B cell (primary cell): ENCODE results near the gene ZNRF2. TPM values are rescaled to one million over a fixed set of nuclear protein-coding genes. Genes with fewer than 3 reads are reported as not detected.
A peak's percentile ranks its signal among the peaks of the same experiment; 100 is the strongest.

Experiments
- ATAC-seq: fragments of 200-7000 bp; cut with Tn5 transposase; one replicate; pipeline ENCODE4 v1.10.0; 2021; ENCODE audit warnings: low read depth, mild to moderate bottlenecking, moderate number of reproducible peaks, moderate library complexity
- CTCF ChIA-PET: fragments of 350-600 bp; sonication (Branson Sonifier 250); formaldehyde crosslinking; loops from one replicate; lab custom pipeline; 2021; ENCODE audit warnings: antibody characterized with exemption, inconsistent platforms; lab: Charles Lee
- POLR2A ChIA-PET: fragments of 350-600 bp; sonication (Branson Sonifier 250); formaldehyde crosslinking; loops from one replicate; lab custom pipeline; 2021; ENCODE audit warnings: antibody characterized with exemption; lab: Charles Lee
- DNase-seq: peaks from one replicate; pipeline ENCODE4 v3.0.0; 2013
- H2AFZ ChIP-seq: 2 replicates; pipeline ENCODE4 v1.6.1; 2012; ENCODE audit warnings: mild to moderate bottlenecking, low read depth, low read length; ENCODE audit not compliant: insufficient read depth, poor library complexity, severe bottlenecking
- H3K27ac ChIP-seq, 2 donors: 1 replicate in 1 of 2; 2 replicates in 1 of 2; pipeline ENCODE4 v1.5.1; 2012 to 2013; ENCODE audit warnings: low read length in 2 of 2, mild to moderate bottlenecking in 2 of 2, moderate library complexity in 1 of 2
- H3K27me3 ChIP-seq, 4 experiments: fragments of 200-600 bp in 1 of 4; sonication (generic) in 1 of 4; replicated peaks in 1 of 4; 1 replicate in 2 of 4; 2 replicates in 2 of 4; pipeline versions ENCODE4 v1.6.1 to v1.7.0; 2013 to 2016; ENCODE audit warnings: low read length in 3 of 4, mild to moderate bottlenecking in 2 of 4, mixed read lengths in 1 of 4, moderate library complexity in 1 of 4; ENCODE audit not compliant: insufficient read depth in 4 of 4, control insufficient read depth in 3 of 4; ENCODE audit errors: control extremely low read depth in 1 of 4
- H3K36me3 ChIP-seq, 2 experiments: replicated peaks in 1 of 2; 1 replicate in 1 of 2; 2 replicates in 1 of 2; pipeline versions ENCODE4 v1.6.1 to v1.7.1; 2013; ENCODE audit warnings: low read length in 1 of 2; ENCODE audit not compliant: insufficient read depth in 2 of 2, control insufficient read depth in 1 of 2; ENCODE audit errors: control extremely low read depth in 1 of 2, extremely low read depth in 1 of 2
- H3K4me1 ChIP-seq, 2 donors: fragments of 200-600 bp in 1 of 2; sonication (generic) in 1 of 2; 1 replicate in 1 of 2; 2 replicates in 1 of 2; pipeline versions ENCODE4 v1.5.1 to v1.6.1; 2013 to 2017; ENCODE audit warnings: low read length in 2 of 2; ENCODE audit not compliant: control insufficient read depth in 2 of 2, insufficient read depth in 2 of 2
- H3K4me2 ChIP-seq: replicated peaks from 2 replicates; pipeline ENCODE3; 2012; ENCODE audit warnings: mild to moderate bottlenecking, low read depth, low read length; ENCODE audit not compliant: poor library complexity, severe bottlenecking
- H3K4me3 ChIP-seq, 5 experiments: fragments of 200-600 bp in 1 of 5; sonication (generic) in 1 of 5; 1 replicate in 3 of 5; 2 replicates in 2 of 5; pipeline versions ENCODE4 v1.5.1 to v1.7.0; 2011 to 2016; ENCODE audit warnings: low read length in 4 of 5, mild to moderate bottlenecking in 4 of 5, low read depth in 2 of 5, control low read depth in 1 of 5, moderate library complexity in 1 of 5; ENCODE audit not compliant: insufficient read depth in 1 of 5; ENCODE audit errors: control extremely low read depth in 1 of 5, extremely low read depth in 1 of 5
- H3K79me2 ChIP-seq: fragments of 200-600 bp; sonication (generic); one replicate; pipeline ENCODE4 v1.6.0; 2016; ENCODE audit warnings: low read length; ENCODE audit not compliant: control insufficient read depth, insufficient read depth
- H3K9ac ChIP-seq: fragments of 200-600 bp; sonication (generic); 2 replicates; pipeline ENCODE4 v1.6.1; 2017; ENCODE audit warnings: mild to moderate bottlenecking, low read length, moderate library complexity
- H3K9me3 ChIP-seq, 3 donors: one replicate each; pipeline versions ENCODE4 v1.6.1 to v1.7.1; 2013; ENCODE audit warnings: low read length in 2 of 3; ENCODE audit not compliant: control insufficient read depth in 2 of 3, insufficient read depth in 1 of 3; ENCODE audit errors: control extremely low read depth in 1 of 3
- H4K20me1 ChIP-seq: 2 replicates; pipeline ENCODE4 v1.6.0; 2012; ENCODE audit warnings: mild to moderate bottlenecking, low read length; ENCODE audit not compliant: insufficient read depth, control insufficient read depth, poor library complexity, severe bottlenecking
- H3K27ac Mint-ChIP-seq: one replicate; pipeline ENCODE4 v1.8.0; 2021; ENCODE audit warnings: mixed read lengths
- H3K27me3 Mint-ChIP-seq: one replicate; pipeline ENCODE4 v1.8.0; 2021; ENCODE audit warnings: mixed read lengths
- H3K4me1 Mint-ChIP-seq: one replicate; pipeline ENCODE4 v1.8.0; 2021; ENCODE audit warnings: mixed read lengths
- H3K4me3 Mint-ChIP-seq: one replicate; pipeline ENCODE4 v1.8.0; 2021; ENCODE audit warnings: mixed read lengths
- H3K9me3 Mint-ChIP-seq: one replicate; pipeline ENCODE4 v1.8.0; 2022; ENCODE audit warnings: mixed read lengths; ENCODE audit not compliant: insufficient read depth
- EZH2 ChIP-seq: IDR thresholded peaks from 2 replicates; pipeline ENCODE4 v1.6.1; 2012; ENCODE audit warnings: borderline replicate concordance, low read depth, mild to moderate bottlenecking, moderate library complexity, low read length; ENCODE audit not compliant: insufficient read depth, poor library complexity, severe bottlenecking
- WGBS: methylation state at CpG from one replicate; pipeline ENCODE4 v1.1.5; 2013; ENCODE audit warnings: missing lambda C conversion rate; ENCODE audit not compliant: insufficient coverage; 5-methylcytosine and 5-hydroxymethylcytosine counted together
- intact Hi-C: fragments of 100-400 bp; cut with micrococcal nuclease; formaldehyde crosslinking; loops from one replicate; pipeline ENCODE4 v1.10.0; 2022
- polyA plus RNA-seq: library from polyadenylated mRNA; depleted of rRNA; stranded (reverse); fragments of >200 nt; gene quantifications from 2 replicates; pipeline ENCODE4 v1.2.3, GENCODE V29; 2012
- total RNA-seq, 2 donors: library from RNA; stranded (reverse); fragments of 120-200 nt in 1 of 2; gene quantifications; 1 replicate in 1 of 2; 2 replicates in 1 of 2; pipeline versions ENCODE4 v1.2.3 to v1.2.4, GENCODE V29; 2013 to 2022
- TF ChIP-seq, protein P1 (sequence below): fragments of 200-600 bp; IDR thresholded peaks from one replicate; pipeline ENCODE4 v1.8.0; 2022; ENCODE audit warnings: antibody characterized with exemption, mild to moderate bottlenecking

Gene ZNRF2
- total and polyA plus RNA-seq, 2 donors (not counting 1 experiment from before 2014, with no cell fraction given): 6.4 to 32.0 TPM

DNA sequence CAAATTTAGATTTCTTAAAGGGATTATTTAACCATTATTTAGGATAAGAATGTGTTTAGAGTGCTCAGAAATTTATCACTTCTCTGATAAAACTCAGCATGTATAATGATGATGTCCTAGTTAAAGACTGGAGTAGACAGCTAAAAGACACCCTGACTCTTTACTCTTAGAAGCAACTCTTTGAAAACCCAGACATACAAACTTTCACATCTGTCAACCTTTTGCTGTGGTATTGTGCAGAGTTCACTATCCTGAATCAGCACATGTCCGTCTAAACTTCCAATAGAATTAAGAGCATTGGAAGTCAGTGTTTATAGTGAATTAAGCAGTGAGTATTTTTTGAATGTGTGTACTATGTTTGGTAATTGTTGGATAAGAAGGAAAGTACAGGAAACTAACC, 24.9 kb downstream of the ZNRF2 start:
- POLR2A ChIA-PET: interaction anchor here (0.9 kb wide), 1 partner anchor 12 kb away, joined by 3 read pairs; no protein-coding TSS in a partner anchor
- H3K4me2 ChIP-seq: peak overlapping the region; percentile 7

DNA sequence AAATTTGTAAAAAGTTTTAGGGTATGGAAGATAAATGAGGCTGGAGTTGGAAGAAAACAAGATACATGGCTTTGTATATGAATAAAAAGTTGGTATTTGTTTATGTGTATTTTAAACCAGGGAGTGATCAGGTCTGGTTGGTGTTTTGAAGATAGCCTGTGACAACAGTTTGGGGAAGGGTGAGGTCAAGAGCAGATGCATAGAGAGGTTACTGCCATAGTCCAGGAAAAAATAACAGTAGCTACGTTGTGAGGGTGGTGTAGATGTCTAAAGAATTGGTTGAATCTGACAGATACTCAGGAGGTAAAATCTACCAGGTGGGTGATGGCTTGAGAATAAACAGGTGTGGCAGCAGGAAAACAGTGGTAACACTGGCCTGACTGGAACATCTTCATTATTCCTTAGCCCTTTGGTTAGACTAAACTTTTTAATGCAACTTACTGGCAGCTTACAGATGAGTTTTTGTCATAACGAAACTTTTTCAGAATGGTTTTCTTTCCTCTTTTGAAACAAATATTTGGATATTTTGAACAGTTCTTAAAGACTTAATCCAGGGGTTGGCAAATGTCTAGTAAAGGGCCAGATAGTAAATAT, 25.5 kb downstream of the ZNRF2 start:
- peaks cover 0 to 2% (median 0%) of the 10 kb centered on the region in 3 donors for H3K9me3 ChIP-seq
- peaks cover 13 to 35% of the 10 kb centered on the region in 2 donors for H3K4me1 ChIP-seq
- ChIA-PET POLR2A (no interaction called here), CTCF (no interaction called here)
- Mint-ChIP-seq H3K27me3 (no peaks in the 10 kb centered on the region), H3K4me1 (peaks cover 67% of the 10 kb centered on the region), H3K4me3 (peak overlapping the region; percentile 31), H3K27ac (peak overlapping the region; percentile 33), H3K9me3 (no peaks in the 10 kb centered on the region)
- no peak overlapping the region for H3K27ac ChIP-seq
- no peak overlapping the region for H3K4me3 ChIP-seq
- H4K20me1 ChIP-seq: peaks cover 55% of the 10 kb centered on the region
- H3K36me3 ChIP-seq: no peaks in the 10 kb centered on the region
- H3K4me2 ChIP-seq: no peak overlapping the region
- H3K9ac ChIP-seq: no peak overlapping the region
- WGBS: 60% methylated on average over 1 of the region's 2 CpGs
- H3K79me2 ChIP-seq: peaks cover 97% of the 10 kb centered on the region
- intact Hi-C loops: loop anchor here (2.0 to 5.0 kb wide), 2 partner anchors 13 to 37 kb away; no protein-coding TSS in a partner anchor
- TF ChIP-seq, protein P1, sequence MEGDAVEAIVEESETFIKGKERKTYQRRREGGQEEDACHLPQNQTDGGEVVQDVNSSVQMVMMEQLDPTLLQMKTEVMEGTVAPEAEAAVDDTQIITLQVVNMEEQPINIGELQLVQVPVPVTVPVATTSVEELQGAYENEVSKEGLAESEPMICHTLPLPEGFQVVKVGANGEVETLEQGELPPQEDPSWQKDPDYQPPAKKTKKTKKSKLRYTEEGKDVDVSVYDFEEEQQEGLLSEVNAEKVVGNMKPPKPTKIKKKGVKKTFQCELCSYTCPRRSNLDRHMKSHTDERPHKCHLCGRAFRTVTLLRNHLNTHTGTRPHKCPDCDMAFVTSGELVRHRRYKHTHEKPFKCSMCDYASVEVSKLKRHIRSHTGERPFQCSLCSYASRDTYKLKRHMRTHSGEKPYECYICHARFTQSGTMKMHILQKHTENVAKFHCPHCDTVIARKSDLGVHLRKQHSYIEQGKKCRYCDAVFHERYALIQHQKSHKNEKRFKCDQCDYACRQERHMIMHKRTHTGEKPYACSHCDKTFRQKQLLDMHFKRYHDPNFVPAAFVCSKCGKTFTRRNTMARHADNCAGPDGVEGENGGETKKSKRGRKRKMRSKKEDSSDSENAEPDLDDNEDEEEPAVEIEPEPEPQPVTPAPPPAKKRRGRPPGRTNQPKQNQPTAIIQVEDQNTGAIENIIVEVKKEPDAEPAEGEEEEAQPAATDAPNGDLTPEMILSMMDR: no peak
- no peak for TF ChIP-seq EZH2
- no peaks in the 10 kb centered on the region for H3K27me3 ChIP-seq
- no peak overlapping the region for H2AFZ ChIP-seq
- ATAC-seq (no peak), DNase-seq (no peak)

More for the DNA sequence above, 24.9 kb downstream of the ZNRF2 start:
- DNase-seq (no peak), ATAC-seq (no peak)
- no peak overlapping the region for H3K4me3 Mint-ChIP-seq
- WGBS: no CpG with 5 or more reads among the region's 1 CpG
- H3K27me3 Mint-ChIP-seq: no peaks in the 10 kb centered on the region
- H3K27ac ChIP-seq: no peak overlapping the region
- H3K9ac ChIP-seq: no peak overlapping the region
- H3K9me3 ChIP-seq: peaks cover 0 to 2% (median 0%) of the 10 kb centered on the region in 3 donors
- CTCF ChIA-PET: no interaction called here
- peaks cover 69% of the 10 kb centered on the region for H3K4me1 Mint-ChIP-seq
- intact Hi-C loops: loop anchor here (2.0 to 5.0 kb wide), 2 partner anchors 13 to 38 kb away; no protein-coding TSS in a partner anchor
- H3K27me3 ChIP-seq: no peaks in the 10 kb centered on the region
- peaks cover 98% of the 10 kb centered on the region for H3K79me2 ChIP-seq
- no peaks in the 10 kb centered on the region for H3K9me3 Mint-ChIP-seq
- peak overlapping the region; percentile 2 for H3K27ac Mint-ChIP-seq
- H3K4me3 ChIP-seq: no peak overlapping the region
- no peak for TF ChIP-seq EZH2
- TF ChIP-seq, protein P1: no peak
- H3K36me3 ChIP-seq: no peaks in the 10 kb centered on the region
- H2AFZ ChIP-seq: no peak overlapping the region
- H3K4me1 ChIP-seq: peaks cover 17 to 39% of the 10 kb centered on the region in 2 donors
- peaks cover 58% of the 10 kb centered on the region for H4K20me1 ChIP-seq
